Fibroblast of the conjunctiva (primary cell): Measurements from ENCODE around the gene CORT.
A peak's percentile ranks its signal among the peaks of the same experiment; 100 is the strongest.
"Not testable (repeated sequence)": the region's sequence is repeated elsewhere in the genome, so short reads cannot be mapped to it uniquely, and the experiment has no call there.

Source experiments
- DNase-seq: peaks from one replicate; pipeline ENCODE4 v3.0.0-alpha.2; 2010; ENCODE audit warnings: low read depth

CORT gene

GRCh38 chr1:10438677-10439163 lies 11.1 kb upstream of the CORT start:
- DNase-seq, result no peak

DNA sequence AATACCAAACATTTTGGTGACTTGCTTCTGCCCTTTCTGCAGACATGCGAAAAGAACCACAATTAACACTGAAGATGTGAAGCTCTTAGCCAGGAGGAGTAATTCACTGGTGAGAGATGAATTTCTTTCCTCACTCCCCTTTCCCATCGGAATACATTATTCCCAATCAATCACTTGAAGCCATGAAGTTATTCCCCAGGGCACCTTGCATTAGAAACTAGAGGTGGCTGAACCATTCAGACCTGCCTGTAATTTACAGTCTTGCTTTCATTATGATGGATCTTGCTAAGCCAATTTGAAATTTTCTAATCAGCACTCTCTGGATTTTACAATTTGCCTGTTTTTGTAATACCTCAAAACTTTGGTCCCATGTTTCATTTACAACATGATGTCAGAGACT lies 9.5 kb upstream of the CORT start:
- no peak for DNase-seq

DNA sequence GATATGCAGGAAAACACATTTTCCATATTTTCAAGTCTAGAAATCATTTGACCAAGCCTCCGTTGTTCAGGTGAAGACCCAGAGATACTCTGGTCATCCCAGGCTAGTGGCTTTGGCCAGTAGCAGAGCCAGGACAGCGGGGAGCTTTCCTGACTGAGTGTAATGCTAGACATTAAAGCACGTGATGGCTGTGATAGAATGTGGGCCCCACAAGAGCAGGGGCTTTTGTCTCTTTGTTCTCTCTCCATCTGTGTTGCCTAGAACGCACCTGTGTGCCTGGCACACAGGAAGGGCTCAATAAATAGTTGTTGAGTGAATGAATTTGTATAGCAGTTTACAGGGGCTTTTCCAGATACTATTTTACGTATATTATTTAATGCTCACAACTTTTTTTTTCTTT lies 9.0 kb upstream of the CORT start:
- DNase-seq, result no peak

DNA sequence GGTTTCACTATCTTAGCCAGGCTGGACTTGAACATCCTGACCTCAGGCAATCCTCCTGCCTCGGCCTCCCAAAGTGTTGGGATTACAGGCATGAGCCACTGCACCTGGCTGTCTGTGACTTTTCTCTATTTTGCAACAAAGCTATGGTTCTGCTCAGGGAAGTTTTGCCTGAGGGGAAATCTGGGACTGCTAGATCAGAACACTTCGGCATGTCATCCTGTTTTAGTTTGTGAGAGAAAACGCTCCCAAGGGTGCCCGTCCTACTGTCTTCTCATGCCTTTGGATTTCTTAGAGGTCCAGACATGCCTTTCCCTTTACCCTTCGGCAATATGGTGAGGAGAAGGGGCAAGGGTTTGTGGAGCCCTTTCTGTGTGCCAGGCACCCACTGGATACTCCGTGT lies 5.6 kb upstream of the CORT start:
- DNase-seq, result no peak

GRCh38 chr1:10444795-10445397 lies 4.9 kb upstream of the CORT start:
- no peak for DNase-seq

DNA sequence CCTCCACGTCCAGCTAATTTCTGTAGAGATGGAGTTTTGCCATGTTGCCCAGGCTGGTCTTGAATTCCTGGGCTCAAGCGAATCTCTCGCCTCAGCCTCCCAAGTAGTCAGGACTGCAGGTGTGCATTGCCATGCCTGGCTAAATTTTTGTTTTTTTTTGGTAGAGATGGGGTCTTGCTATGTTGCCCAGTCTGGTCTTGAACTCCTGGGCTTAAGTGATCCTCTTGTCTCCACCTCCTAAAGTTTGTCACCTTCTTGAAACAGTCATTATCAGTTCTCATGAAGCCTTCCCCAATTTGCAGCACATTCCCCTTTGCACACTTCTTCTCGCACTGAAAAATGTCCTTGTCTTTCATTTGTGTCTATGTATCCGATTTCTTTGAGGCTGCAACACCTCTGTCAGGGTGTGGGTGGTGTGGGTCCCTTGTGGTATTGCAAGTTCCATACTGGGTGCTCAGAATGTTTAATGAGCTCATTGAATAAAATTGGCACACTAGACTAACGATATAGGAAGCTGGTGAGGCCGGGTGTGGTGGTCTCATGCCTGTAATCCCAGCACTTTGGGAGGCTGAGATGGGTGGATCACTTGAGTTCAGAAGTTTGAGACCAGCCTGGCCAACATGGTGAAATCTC lies 2.9 kb upstream of the CORT start:
- DNase-seq, result no peak

DNA sequence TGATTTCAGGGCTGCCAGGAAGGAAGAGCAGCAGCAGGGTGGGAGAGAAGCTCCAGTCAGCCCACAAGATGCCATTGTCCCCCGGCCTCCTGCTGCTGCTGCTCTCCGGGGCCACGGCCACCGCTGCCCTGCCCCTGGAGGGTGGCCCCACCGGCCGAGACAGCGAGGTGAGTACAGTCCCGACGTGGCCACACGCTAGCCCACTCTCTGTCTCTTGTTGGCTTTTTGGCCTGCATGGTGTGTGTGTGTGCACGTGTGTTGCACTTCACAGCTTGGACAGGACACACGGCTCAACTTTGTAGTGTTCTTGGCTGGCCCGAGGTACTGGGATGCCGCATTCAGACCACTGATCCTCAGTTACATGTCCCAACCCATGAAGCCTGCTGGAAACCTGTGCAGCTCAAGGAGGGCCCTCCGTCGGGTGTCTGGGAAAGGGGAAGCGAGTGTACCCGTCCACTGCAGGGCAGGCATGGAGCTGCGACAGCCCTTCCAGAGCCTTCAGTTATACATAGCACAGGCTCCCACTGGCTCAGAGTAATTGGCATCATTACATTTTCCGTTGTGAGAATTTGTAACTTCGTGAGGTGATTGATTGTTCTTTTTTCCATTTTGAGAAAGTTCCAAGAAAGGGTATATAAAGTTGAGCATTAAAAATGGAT lies 454 bp downstream of the CORT start:
- no peak for DNase-seq

DNA sequence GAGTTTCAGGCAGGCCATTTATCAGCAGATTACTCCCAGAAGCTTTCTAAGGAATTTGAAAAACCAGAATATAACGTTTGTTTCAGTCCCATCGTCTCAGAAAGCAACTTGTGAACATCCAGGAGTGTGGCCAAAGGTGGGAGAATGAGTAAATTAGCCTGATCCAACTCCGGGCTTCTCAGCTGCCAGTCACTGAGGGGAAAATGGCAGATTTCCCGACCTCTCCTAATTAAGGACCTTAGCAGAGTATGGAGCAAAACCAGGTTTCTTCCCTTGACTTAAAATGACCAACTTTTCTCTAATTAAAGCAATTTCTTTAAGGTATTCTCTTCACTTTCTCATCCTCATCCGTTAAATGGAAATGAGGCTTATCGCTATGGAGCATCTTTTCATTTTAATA lies 1.0 kb downstream of the CORT start:
- DNase-seq, result no peak

DNA sequence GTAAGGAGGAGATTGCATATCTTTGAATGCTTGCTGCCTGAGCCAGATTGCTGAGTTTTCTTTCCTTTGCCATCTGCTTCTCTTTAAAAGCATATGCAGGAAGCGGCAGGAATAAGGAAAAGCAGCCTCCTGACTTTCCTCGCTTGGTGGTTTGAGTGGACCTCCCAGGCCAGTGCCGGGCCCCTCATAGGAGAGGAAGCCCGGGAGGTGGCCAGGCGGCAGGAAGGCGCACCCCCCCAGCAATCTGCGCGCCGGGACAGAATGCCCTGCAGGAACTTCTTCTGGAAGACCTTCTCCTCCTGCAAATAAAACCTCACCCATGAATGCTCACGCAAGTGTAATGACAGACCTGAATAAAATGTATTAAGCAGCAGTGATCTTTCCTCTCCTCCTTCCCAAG lies 1.5 kb downstream of the CORT start:
- DNase-seq, result no peak

GRCh38 chr1:10456048-10456447 lies 6.2 kb downstream of the CORT start:
- DNase-seq, result no peak

- no peak for DNase-seq
These were observed 6.8 kb downstream of the CORT start for GRCh38 chr1:10456661-10457060.

DNA sequence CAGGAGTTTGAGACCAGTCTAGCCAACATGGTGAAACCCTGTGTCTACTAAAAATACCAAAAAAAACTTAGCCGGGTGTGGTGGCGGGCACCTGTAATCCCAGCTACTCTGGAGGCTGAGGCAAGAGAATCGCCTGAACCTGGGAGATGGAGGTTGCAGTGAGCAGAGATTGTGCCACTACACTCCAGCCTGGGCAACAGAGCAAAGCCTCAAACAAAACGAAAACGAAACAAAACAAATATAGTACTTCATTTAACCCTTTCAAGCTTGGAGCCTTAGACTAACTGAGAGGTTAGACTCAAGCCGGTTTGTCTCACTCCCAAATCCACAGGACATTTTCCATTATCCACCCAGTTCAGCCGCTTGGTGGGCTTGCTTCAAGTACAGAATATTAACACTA lies 7.6 kb downstream of the CORT start:
- not testable (repeated sequence) for DNase-seq

GRCh38 chr1:10457875-10458274 lies 8.0 kb downstream of the CORT start:
- no peak for DNase-seq

- peak; percentile 48 for DNase-seq
These were observed 9.4 kb downstream of the CORT start for GRCh38 chr1:10459184-10459583.

- DNase-seq, result no peak
These were observed 17.2 kb downstream of the CORT start for GRCh38 chr1:10467078-10467477.

DNA sequence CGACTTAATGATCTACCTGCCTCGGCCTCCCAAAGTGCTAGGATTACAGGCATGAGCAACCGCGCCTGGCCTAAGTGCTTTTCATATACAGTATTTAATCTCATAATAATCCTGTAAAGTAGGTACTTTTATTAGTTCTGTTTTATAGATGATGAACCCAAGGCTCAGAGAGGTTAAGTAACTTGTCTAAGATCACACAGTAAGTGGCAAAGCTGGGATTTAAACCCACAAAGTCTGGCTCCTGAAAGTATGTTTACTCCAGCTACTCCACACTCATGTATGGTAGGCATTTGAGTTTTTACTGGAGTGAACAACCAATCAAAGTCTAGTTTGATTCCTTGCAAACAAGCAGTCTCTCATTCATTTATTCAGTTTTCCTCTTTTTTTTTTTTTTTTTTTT lies 20.2 kb downstream of the CORT start:
- DNase-seq, result no peak

DNA sequence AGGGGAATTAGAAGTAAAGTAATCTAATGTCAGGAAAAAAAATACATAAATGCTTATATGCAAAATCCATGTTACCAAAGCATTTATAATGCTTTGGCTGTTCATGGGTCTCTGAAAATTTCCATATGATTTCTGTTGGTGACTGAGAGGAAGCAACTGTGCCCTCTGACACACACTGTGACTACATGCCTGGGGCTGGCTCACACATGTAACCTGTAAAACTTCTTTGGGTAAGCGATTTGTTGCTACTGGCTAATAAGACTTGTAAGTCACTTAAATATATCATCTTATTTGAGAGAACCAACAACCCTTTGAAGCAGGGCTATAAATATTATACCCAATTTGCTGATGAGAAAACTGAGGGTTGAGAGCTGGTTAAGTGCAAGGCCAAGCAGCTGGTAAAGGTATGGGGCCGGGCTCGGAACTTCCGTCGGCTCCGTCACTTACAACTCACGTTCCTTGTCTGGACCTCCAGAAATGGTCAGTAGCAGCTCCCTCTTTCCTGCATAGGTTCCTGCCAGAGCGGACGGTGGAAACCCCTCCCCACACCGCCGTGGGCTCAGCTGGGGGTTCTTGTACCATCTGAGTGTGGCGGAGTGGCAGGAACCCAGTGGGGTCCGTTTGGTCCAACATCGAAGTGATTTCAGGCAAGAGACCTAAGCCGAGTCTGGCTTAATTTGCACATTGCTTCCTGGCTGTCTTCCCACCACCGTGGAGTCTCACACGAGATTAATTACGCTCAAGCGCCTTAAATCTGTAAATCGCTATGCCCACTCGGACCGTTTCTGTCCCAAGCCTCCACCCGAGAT lies 21.8 kb downstream of the CORT start:
- DNase-seq, result no peak

GRCh38 chr1:10472220-10473144 lies 22.7 kb downstream of the CORT start, which contains the start of gene DFFA:
Gene DFFA, minus strand, starts transcription at chr1:10472529. Its CDS starts 71 bp downstream, at chr1:10472458.
- peak; percentile 88 for DNase-seq

- DNase-seq, result no peak
These were observed 23.4 kb downstream of the CORT start for GRCh38 chr1:10473145-10473765.

DNA sequence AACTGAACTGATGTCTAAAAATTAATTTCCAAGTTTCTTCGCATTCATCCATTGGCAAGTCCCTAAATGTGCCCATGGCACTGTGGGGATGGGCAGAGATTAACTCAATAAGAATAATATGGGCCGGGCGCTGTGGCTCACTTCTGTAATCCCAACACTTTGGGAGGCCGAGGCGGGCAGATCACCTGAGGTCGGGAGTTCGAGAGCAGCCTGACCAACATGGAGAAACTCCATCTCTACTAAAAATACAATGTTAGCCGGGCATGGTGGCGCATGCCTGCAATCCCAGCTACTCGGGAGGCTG lies 24.4 kb downstream of the CORT start:
- DNase-seq, result not testable (repeated sequence)
